IMR-90 (cell line): ENCODE data around the gene CLSTN1. TPM values are rescaled to one million over a fixed set of nuclear protein-coding genes. Genes with fewer than 3 reads are reported as not detected.
A peak's percentile ranks its signal among the peaks of the same experiment; 100 is the strongest.

Experiments used
- ATAC-seq: fragments of 200-7000 bp; cut with Tn5 transposase; 2 replicates; pipeline ENCODE4 v1.9.1; 2020; ENCODE audit warnings: low read depth, mild to moderate bottlenecking, moderate library complexity
- BruUV-seq: library from RNA; stranded (reverse); fragments of 400-500 nt; replicated peaks from 2 replicates; lab custom pipeline; 2021; lab: Mats Ljungman, UMichigan
- CTCF ChIA-PET: fragments of 300-600 bp; formaldehyde crosslinking; extraction: SDS; loops from one replicate; lab custom pipeline; 2021; ENCODE audit warnings: antibody characterized with exemption; lab: Yijun Ruan, JAX
- POLR2A ChIA-PET: fragments of 300-600 bp; sonication (Branson Sonifier 250); formaldehyde crosslinking; loops from one replicate; lab custom pipeline; 2022; ENCODE audit warnings: antibody characterized with exemption; ENCODE audit not compliant: unreplicated experiment; lab: Charles Lee
- DNase-seq: peaks from one replicate; pipeline ENCODE4 v3.0.0; 2013
- H2AFZ ChIP-seq: replicated peaks from 2 replicates; pipeline ENCODE3; 2013; ENCODE audit warnings: low read length, mild to moderate bottlenecking; ENCODE audit not compliant: poor library complexity
- H2AK5ac ChIP-seq: 2 replicates; pipeline ENCODE4 v1.6.1; 2013; ENCODE audit warnings: low read depth, low read length, inconsistent platforms
- H2AK9ac ChIP-seq: replicated peaks from 2 replicates; pipeline ENCODE3; 2013; ENCODE audit warnings: mild to moderate bottlenecking, low read depth, low read length, moderate library complexity; ENCODE audit not compliant: poor library complexity
- H2BK120ac ChIP-seq: 2 replicates; pipeline ENCODE4 v1.6.1; 2013; ENCODE audit warnings: low read depth, low read length, inconsistent platforms
- H2BK15ac ChIP-seq: 3 replicates; pipeline ENCODE4 v1.6.1; 2013; ENCODE audit warnings: low read depth, low read length, inconsistent platforms
- H2BK20ac ChIP-seq: 2 replicates; pipeline ENCODE4 v1.6.1; 2013; ENCODE audit warnings: low read depth, mild to moderate bottlenecking, inconsistent platforms, low read length, moderate library complexity
- H2BK5ac ChIP-seq: 2 replicates; pipeline ENCODE4 v1.6.1; 2013; ENCODE audit warnings: mild to moderate bottlenecking, low read depth, low read length, inconsistent platforms; ENCODE audit not compliant: poor library complexity, severe bottlenecking
- H3K14ac ChIP-seq: replicated peaks from 2 replicates; pipeline ENCODE4 v1.6.1; 2013; ENCODE audit warnings: low read depth, low read length, inconsistent platforms
- H3K18ac ChIP-seq: 2 replicates; pipeline ENCODE4 v1.6.1; 2013; ENCODE audit warnings: low read depth, low read length, control low read depth
- H3K23ac ChIP-seq: 2 replicates; pipeline ENCODE4 v1.6.1; 2013; ENCODE audit warnings: low read depth, low read length, inconsistent platforms
- H3K27ac ChIP-seq: 2 replicates; pipeline ENCODE4 v1.5.1; 2013; ENCODE audit warnings: mild to moderate bottlenecking, control low read depth, low read length; ENCODE audit not compliant: insufficient read depth
- H3K27me3 ChIP-seq: 2 replicates; pipeline ENCODE4 v1.6.1; 2013; ENCODE audit warnings: low read length; ENCODE audit not compliant: control insufficient read depth, insufficient read depth
- H3K36me3 ChIP-seq: 2 replicates; pipeline ENCODE4 v1.6.1; 2013; ENCODE audit warnings: low read length, mixed read lengths; ENCODE audit not compliant: control insufficient read depth, insufficient read depth
- H3K4ac ChIP-seq: 2 replicates; pipeline ENCODE4 v1.6.1; 2013; ENCODE audit warnings: low read depth, low read length, inconsistent platforms
- H3K4me1 ChIP-seq: 2 replicates; pipeline ENCODE4 v1.6.1; 2013; ENCODE audit warnings: low read length, mixed read lengths; ENCODE audit not compliant: control insufficient read depth, insufficient read depth
- H3K4me2 ChIP-seq: 2 replicates; pipeline ENCODE4 v1.6.1; 2013; ENCODE audit warnings: low read depth, mild to moderate bottlenecking, control low read depth, low read length, moderate library complexity
- H3K4me3 ChIP-seq: 2 replicates; pipeline ENCODE4 v1.5.1; 2013; ENCODE audit warnings: low read depth, mild to moderate bottlenecking, control low read depth, low read length, moderate library complexity; ENCODE audit not compliant: insufficient read depth
- H3K56ac ChIP-seq: 2 replicates; pipeline ENCODE4 v1.6.1; 2013; ENCODE audit warnings: low read length, inconsistent platforms; ENCODE audit not compliant: insufficient read depth; ENCODE audit errors: extremely low read depth
- H3K79me1 ChIP-seq, 2 experiments: 2 replicates each; pipeline ENCODE4 v1.6.1; 2013; ENCODE audit warnings: low read length in 2 of 2, inconsistent platforms in 1 of 2, low read depth in 1 of 2
- H3K9ac ChIP-seq: 2 replicates; pipeline ENCODE4 v1.6.1; 2013; ENCODE audit warnings: low read depth, low read length, control low read depth
- H3K9me1 ChIP-seq: 2 replicates; pipeline ENCODE4 v1.6.1; 2013; ENCODE audit warnings: low read length, inconsistent platforms; ENCODE audit not compliant: insufficient read depth
- H3K9me3 ChIP-seq: 2 replicates; pipeline ENCODE4 v1.6.1; 2013; ENCODE audit warnings: low read length; ENCODE audit not compliant: control insufficient read depth, insufficient read depth
- H4K20me1 ChIP-seq: 2 replicates; pipeline ENCODE4 v1.6.1; 2013; ENCODE audit warnings: low read length, inconsistent platforms; ENCODE audit not compliant: insufficient read depth
- H4K5ac ChIP-seq: 2 replicates; pipeline ENCODE4 v1.6.1; 2013; ENCODE audit warnings: mild to moderate bottlenecking, low read depth, low read length, control low read depth
- H4K8ac ChIP-seq, 2 experiments: 2 replicates each; pipeline ENCODE4 v1.6.1; 2013; ENCODE audit warnings: low read depth in 2 of 2, low read length in 2 of 2, control low read depth in 1 of 2, inconsistent platforms in 1 of 2
- H4K91ac ChIP-seq: 2 replicates; pipeline ENCODE4 v1.6.1; 2013; ENCODE audit warnings: low read depth, low read length, inconsistent platforms; ENCODE audit not compliant: insufficient read depth
- BHLHE40 ChIP-seq: fragments of 150-350 bp; IDR thresholded peaks from 2 replicates; pipeline ENCODE4 v1.6.1; 2016; ENCODE audit warnings: mild to moderate bottlenecking, low read depth, low read length
- CEBPB ChIP-seq: IDR thresholded peaks from 2 replicates; pipeline ENCODE4 v1.6.1; 2012; ENCODE audit warnings: low read depth, low read length, improper control_type of control experiment
- CHD1 ChIP-seq: IDR thresholded peaks from 2 replicates; pipeline ENCODE4 v1.6.1; 2012; ENCODE audit warnings: low read depth, low read length, improper control_type of control experiment
- CTCF ChIP-seq: conservative IDR thresholded peaks from 2 replicates; pipeline ENCODE4 v1.5.1; 2012; ENCODE audit warnings: mild to moderate bottlenecking, low read depth, low read length, improper control_type of control experiment
- ELK1 ChIP-seq: fragments of 150-350 bp; IDR thresholded peaks from 2 replicates; pipeline ENCODE4 v1.6.1; 2016; ENCODE audit warnings: low read depth, mild to moderate bottlenecking, low read length, moderate library complexity, borderline replicate concordance
- FOS ChIP-seq: fragments of 150-350 bp; IDR thresholded peaks from 2 replicates; pipeline ENCODE4 v1.6.1; 2016; ENCODE audit warnings: low read depth, low read length
- MAFK ChIP-seq: IDR thresholded peaks from 2 replicates; pipeline ENCODE4 v1.6.1; 2012; ENCODE audit warnings: low read depth, low read length, improper control_type of control experiment
- MAZ ChIP-seq: IDR thresholded peaks from 2 replicates; pipeline ENCODE4 v1.6.1; 2012; ENCODE audit warnings: low read depth, mild to moderate bottlenecking, low read length, improper control_type of control experiment, moderate library complexity, borderline replicate concordance
- MXI1 ChIP-seq: IDR thresholded peaks from 2 replicates; pipeline ENCODE4 v1.6.1; 2012; ENCODE audit warnings: low read depth, mild to moderate bottlenecking, low read length, moderate library complexity, borderline replicate concordance
- NFE2L2 ChIP-seq: fragments of 150-350 bp; IDR thresholded peaks from 2 replicates; pipeline ENCODE4 v1.6.1; 2016; ENCODE audit warnings: low read depth, mild to moderate bottlenecking, low read length
- POLR2A ChIP-seq: IDR thresholded peaks from 2 replicates; pipeline ENCODE4 v1.6.1; 2012; ENCODE audit warnings: mild to moderate bottlenecking, low read depth, low read length
- RAD21 ChIP-seq: IDR thresholded peaks from 2 replicates; pipeline ENCODE4 v1.6.1; 2012; ENCODE audit warnings: low read length, improper control_type of control experiment
- RCOR1 ChIP-seq: IDR thresholded peaks from 2 replicates; pipeline ENCODE4 v1.6.1; 2012; ENCODE audit warnings: mild to moderate bottlenecking, low read length, improper control_type of control experiment; ENCODE audit not compliant: insufficient replicate concordance
- RFX5 ChIP-seq: IDR thresholded peaks from 2 replicates; pipeline ENCODE4 v1.8.0; 2012; ENCODE audit warnings: low read depth, mild to moderate bottlenecking, low read length, moderate library complexity
- SMC3 ChIP-seq: fragments of 150-350 bp; IDR thresholded peaks from 2 replicates; pipeline ENCODE4 v1.6.1; 2016; ENCODE audit warnings: low read depth, mild to moderate bottlenecking, antibody characterized with exemption, low read length, moderate library complexity
- USF2 ChIP-seq: fragments of 150-350 bp; IDR thresholded peaks from 2 replicates; pipeline ENCODE4 v1.6.1; 2017; ENCODE audit warnings: mild to moderate bottlenecking, antibody characterized with exemption, low read length, low read depth
- WGBS, 2 experiments: methylation state at CpG; one replicate each; pipeline versions ENCODE4 v1.1.5 to v1.1.7; 2013; ENCODE audit warnings: missing lambda C conversion rate in 2 of 2; ENCODE audit not compliant: insufficient read length in 1 of 2; ENCODE audit errors: extremely low coverage in 2 of 2; 5-methylcytosine and 5-hydroxymethylcytosine counted together
- dilution Hi-C: fragments of 300-500 bp; cut with HindIII; formaldehyde crosslinking; loops from one replicate; pipeline ENCODE4 v1.14.3; 2018; ENCODE audit warnings: low sequenced_read_pairs; ENCODE audit not compliant: unreplicated experiment
- in situ Hi-C: fragments of 300-500 bp; cut with MboI; formaldehyde crosslinking; loops from 3 replicates; pipeline ENCODE4 v1.14.3; 2019; ENCODE audit warnings: low sequenced_read_pairs, inconsistent platforms, mixed read lengths
- intact Hi-C: fragments of 100-400 bp; cut with micrococcal nuclease; formaldehyde crosslinking; loops from 2 replicates; pipeline ENCODE4 v1.10.0; 2022
- polyA plus RNA-seq, 3 experiments: library from polyadenylated mRNA; depleted of rRNA; stranded (reverse); fragments of >200 nt; gene quantifications; 2 replicates each; pipeline ENCODE4 v1.2.3, GENCODE V29; 2012; ENCODE audit warnings: low replicate concordance in 1 of 3
- total RNA-seq: library from RNA; depleted of rRNA; stranded (reverse); fragments of >200 nt; gene quantifications from 2 replicates; pipeline ENCODE4 v1.2.3, GENCODE V29; 2012

The CLSTN1 gene
- total and polyA plus RNA-seq, 2 of the 4 experiments (the other 2 are of a cell fraction): 30.1 to 72.2 TPM

- Histone ChIP-seq H2AFZ (peak overlapping the region; percentile 91), H3K79me1 (no peaks in the 10 kb centered on the region), H3K9ac (no peak overlapping the region), H2AK9ac (peak overlapping the region; percentile 76), H4K20me1 (no peaks in the 10 kb centered on the region), H3K4me1 (peaks cover 5% of the 10 kb centered on the region; the same call in 1 of the 2 replicates), H2BK5ac (no peak overlapping the region), H3K4me3 (no peak overlapping the region), H2BK120ac (no peak overlapping the region), H2BK20ac (no peak overlapping the region), H3K27ac (no peak overlapping the region), H3K4ac (peak overlapping the region; percentile 27; the same call in 1 of the 2 replicates), H3K27me3 (peaks cover 4% of the 10 kb centered on the region; the same call in 1 of the 2 replicates), H2AK5ac (no peak overlapping the region), H4K5ac (no peak overlapping the region), H2BK15ac (no peak overlapping the region), H3K56ac (no peak overlapping the region), H3K14ac (peak overlapping the region; percentile 41; the same call in 1 of the 2 replicates), H4K91ac (no peak overlapping the region), H3K23ac (no peak overlapping the region), H3K18ac (no peak overlapping the region), H3K9me3 (no peaks in the 10 kb centered on the region), H3K4me2 (no peak overlapping the region; the same call in 1 of the 2 replicates), H3K36me3 (no peaks in the 10 kb centered on the region), H3K9me1 (no peaks in the 10 kb centered on the region), H4K8ac (peak overlapping the region in 1 of 2 experiments; percentile 61; a peak in 3 of 4 replicates)
- ChIA-PET POLR2A (no interaction called here), CTCF (interaction anchor here (0.5 kb wide), 1 partner anchor 56 kb away, joined by 3 read pairs; no protein-coding TSS in a partner anchor)
- TF ChIP-seq ELK1 (no peak), MAZ (no peak), NFE2L2 (no peak), RAD21 (no peak), SMC3 (no peak), MXI1 (no peak), RFX5 (no peak), USF2 (no peak), RCOR1 (no peak), CHD1 (no peak), MAFK (no peak), CTCF (no peak), BHLHE40 (no peak), POLR2A (no peak), CEBPB (no peak), FOS (no peak)
- intact Hi-C loops: no loop called here
- peak; percentile 21; the same call in 1 of the 2 replicates for ATAC-seq
- dilution Hi-C loops: no loop called here
- BruUV-seq: no TSS peak
- in situ Hi-C loops: no loop called here
- WGBS, 2 experiments: 36% methylated on average over 4 of the region's 9 CpGs; no CpG with 5 or more reads in 1 of the 2 experiments
- no peak for DNase-seq
Measured at GRCh38 chr1:9835404-9835757, 11.6 kb upstream of the CLSTN1 start.
